ENCODE data around the gene CARMIL3. TPM values are rescaled to one million over a fixed set of nuclear protein-coding genes. Genes with fewer than 3 reads are reported as not detected.

Gene CARMIL3
- total RNA-seq, 1 donor from 2014 or later = not detected

- H3K4me3 ChIP-seq (ENCODE audit: low read depth, low read length) = no peak overlapping the region
- no peak for DNase-seq (ENCODE audit: low read depth)
- no peak for TF ChIP-seq CTCF (conservative IDR thresholded peaks at IDR 0.05; ENCODE audit: low read depth, low read length)
Measured at GRCh38 chr14:24064091-24064795, 12.4 kb downstream of the CARMIL3 start.

- H3K4me3 ChIP-seq (ENCODE audit: low read depth, low read length) = no peak overlapping the region
- no peak for TF ChIP-seq CTCF (conservative IDR thresholded peaks at IDR 0.05; ENCODE audit: low read depth, low read length)
- no peak for DNase-seq (ENCODE audit: low read depth)
Measured at GRCh38 chr14:24064856-24065255, 13.0 kb downstream of the CARMIL3 start.

GRCh38 chr14:24065408-24065807 lies 13.6 kb downstream of the CARMIL3 start:
- no peak for DNase-seq (ENCODE audit: low read depth)
- H3K4me3 ChIP-seq (ENCODE audit: low read depth, low read length) = no peak overlapping the region
- TF ChIP-seq CTCF (conservative IDR thresholded peaks at IDR 0.05; ENCODE audit: low read depth, low read length) = no peak

- no peak for TF ChIP-seq CTCF (conservative IDR thresholded peaks at IDR 0.05; ENCODE audit: low read depth, low read length)
Measured at GRCh38 chr14:24066496-24067132, 14.8 kb downstream of the CARMIL3 start.

GRCh38 chr14:24067133-24068082 lies 15.6 kb downstream of the CARMIL3 start:
- no peak for TF ChIP-seq CTCF (conservative IDR thresholded peaks at IDR 0.05; ENCODE audit: low read depth, low read length)
- no peak for DNase-seq (ENCODE audit: low read depth)
- no peak overlapping the region for H3K4me3 ChIP-seq (ENCODE audit: low read depth, low read length)

More at GRCh38 chr14:24066496-24067132, 14.8 kb downstream of the CARMIL3 start:
- no peak for DNase-seq (ENCODE audit: low read depth)
- no peak overlapping the region for H3K4me3 ChIP-seq (ENCODE audit: low read depth, low read length)

GRCh38 chr14:24068711-24069410 lies 17.1 kb downstream of the CARMIL3 start:
- DNase-seq (ENCODE audit: low read depth) = no peak
- no peak overlapping the region for H3K4me3 ChIP-seq (ENCODE audit: low read depth, low read length)
- no peak for TF ChIP-seq CTCF (conservative IDR thresholded peaks at IDR 0.05; ENCODE audit: low read depth, low read length)
